T-helper 2 cell treated with Interferon-gamma antibody and Interleukin-4, amounts not matched to agents 5 μg/mL and 100 μg/mL, for 36 hours (primary cell): ENCODE data around the gene HSD17B8.

Source experiments
- DNase-seq: peaks from one replicate; pipeline ENCODE4 v3.0.0; 2021; ENCODE audit warnings: low spot score
- H3K27ac Mint-ChIP-seq: one replicate; pipeline ENCODE4 v1.8.0; 2021; ENCODE audit warnings: mild to moderate bottlenecking, mixed read lengths
- H3K27me3 Mint-ChIP-seq: one replicate; pipeline ENCODE4 v1.8.0; 2021; ENCODE audit warnings: low read depth, mixed read lengths
- H3K36me3 Mint-ChIP-seq: one replicate; pipeline ENCODE4 v1.8.0; 2021; ENCODE audit warnings: low read depth, mixed read lengths
- H3K4me1 Mint-ChIP-seq: one replicate; pipeline ENCODE4 v1.8.0; 2021; ENCODE audit warnings: low read depth, mixed read lengths
- H3K4me3 Mint-ChIP-seq: one replicate; pipeline ENCODE4 v1.8.0; 2022; ENCODE audit warnings: mild to moderate bottlenecking, moderate library complexity, mixed read lengths
- H3K9me3 Mint-ChIP-seq: one replicate; pipeline ENCODE4 v1.8.0; 2021; ENCODE audit warnings: mixed read lengths

HSD17B8 gene

DNA sequence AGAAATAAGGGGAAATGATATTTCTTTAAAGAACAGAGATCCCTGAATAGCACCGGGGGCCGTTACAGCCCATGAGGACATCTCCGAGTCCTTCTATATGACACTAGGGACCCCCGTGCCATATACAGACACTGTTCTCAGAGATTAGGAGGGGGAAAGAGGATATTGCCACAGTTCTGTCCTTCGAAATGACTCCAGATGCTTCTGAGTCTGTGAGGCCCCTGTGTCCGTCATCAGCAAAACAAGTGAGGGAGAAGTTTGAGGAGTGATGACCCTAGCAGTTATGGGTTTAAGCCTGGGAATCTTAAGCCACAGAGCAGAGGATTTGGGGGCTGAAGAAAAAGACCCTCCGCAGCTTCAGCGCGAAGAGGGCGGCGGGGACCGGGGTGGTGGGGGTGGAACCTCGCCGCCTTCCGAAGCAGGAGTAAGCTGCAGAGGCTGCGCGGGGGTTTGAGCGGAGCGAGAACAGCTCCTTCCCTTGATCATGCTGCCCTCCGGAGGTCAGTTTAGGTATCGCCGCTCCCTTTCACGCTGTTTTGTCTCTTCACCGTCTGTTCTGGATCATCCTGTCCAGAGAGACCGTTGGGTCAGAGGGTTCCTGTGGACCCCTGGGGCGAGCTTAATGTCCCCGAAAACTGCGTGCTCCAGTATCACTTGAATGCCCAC is 43.7 kb downstream of the HSD17B8 start:
- peaks cover 36% of the 10 kb centered on the region for H3K4me1 Mint-ChIP-seq
- no peaks in the 10 kb centered on the region for H3K9me3 Mint-ChIP-seq
- peak; percentile 85 for DNase-seq
- H3K27ac Mint-ChIP-seq: peak overlapping the region; percentile 90
- H3K36me3 Mint-ChIP-seq: peaks cover 24% of the 10 kb centered on the region
- H3K27me3 Mint-ChIP-seq: peaks cover 8% of the 10 kb centered on the region
- peak overlapping the region; percentile 95 for H3K4me3 Mint-ChIP-seq

DNA sequence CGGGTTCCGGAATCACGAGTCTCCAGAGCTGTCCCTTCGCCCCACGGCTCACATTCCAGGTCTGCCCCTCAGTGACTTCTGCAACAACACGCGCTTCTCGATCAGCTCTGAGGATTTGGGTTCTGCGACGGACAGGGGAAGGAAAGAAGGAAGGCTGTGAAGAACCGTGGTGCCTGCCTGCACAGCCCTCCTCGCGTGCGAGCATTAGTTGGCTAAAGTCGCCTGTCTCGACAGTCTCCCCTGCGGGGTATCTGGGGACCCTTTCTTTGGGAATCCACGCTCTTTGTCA is 44.1 kb downstream of the HSD17B8 start:
- Mint-ChIP-seq H3K27me3 (peaks cover 4% of the 10 kb centered on the region), H3K27ac (peak overlapping the region; percentile 90), H3K36me3 (peaks cover 24% of the 10 kb centered on the region), H3K4me1 (peaks cover 36% of the 10 kb centered on the region), H3K4me3 (peak overlapping the region; percentile 95), H3K9me3 (no peaks in the 10 kb centered on the region)
- no peak for DNase-seq

GRCh38 chr6:33248932-33249731 is 44.7 kb downstream of the HSD17B8 start:
- Mint-ChIP-seq H3K4me3 (peak overlapping the region; percentile 95), H3K27me3 (peaks cover 4% of the 10 kb centered on the region), H3K36me3 (peaks cover 24% of the 10 kb centered on the region), H3K27ac (peak overlapping the region; percentile 90), H3K4me1 (peaks cover 36% of the 10 kb centered on the region), H3K9me3 (no peaks in the 10 kb centered on the region)
- DNase-seq: peak; percentile 99

GRCh38 chr6:33249732-33250630 is 45.5 kb downstream of the HSD17B8 start:
- Mint-ChIP-seq H3K27ac (peak overlapping the region; percentile 90), H3K9me3 (no peaks in the 10 kb centered on the region), H3K4me3 (peak overlapping the region; percentile 95), H3K36me3 (peaks cover 25% of the 10 kb centered on the region), H3K4me1 (peaks cover 36% of the 10 kb centered on the region), H3K27me3 (peaks cover 4% of the 10 kb centered on the region)
- DNase-seq: peak; percentile 20

DNA sequence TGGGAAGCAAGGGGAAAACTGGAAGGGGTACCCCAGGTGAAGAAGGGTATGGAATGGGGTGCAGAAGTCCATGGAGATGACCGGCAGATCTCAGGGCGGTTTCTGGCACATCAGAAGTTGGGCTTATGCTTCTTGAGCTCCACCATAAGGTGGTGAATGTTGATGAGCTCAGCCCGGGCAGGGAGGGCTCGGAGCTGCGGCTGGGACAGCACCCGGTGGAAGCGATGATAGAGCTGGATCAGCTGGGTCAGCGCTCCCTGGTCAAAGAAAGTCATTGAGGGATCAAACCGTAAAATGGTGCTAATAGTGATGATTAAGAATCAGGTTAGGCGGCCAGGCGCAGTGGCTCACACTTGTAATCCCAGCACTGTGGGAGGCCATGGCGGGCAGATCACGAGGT is 46.3 kb downstream of the HSD17B8 start:
- H3K36me3 Mint-ChIP-seq: peaks cover 26% of the 10 kb centered on the region
- peak overlapping the region; percentile 95 for H3K4me3 Mint-ChIP-seq
- peaks cover 36% of the 10 kb centered on the region for H3K4me1 Mint-ChIP-seq
- no peak for DNase-seq
- H3K27me3 Mint-ChIP-seq: peaks cover 4% of the 10 kb centered on the region
- no peaks in the 10 kb centered on the region for H3K9me3 Mint-ChIP-seq
- peak overlapping the region; percentile 90 for H3K27ac Mint-ChIP-seq

DNA sequence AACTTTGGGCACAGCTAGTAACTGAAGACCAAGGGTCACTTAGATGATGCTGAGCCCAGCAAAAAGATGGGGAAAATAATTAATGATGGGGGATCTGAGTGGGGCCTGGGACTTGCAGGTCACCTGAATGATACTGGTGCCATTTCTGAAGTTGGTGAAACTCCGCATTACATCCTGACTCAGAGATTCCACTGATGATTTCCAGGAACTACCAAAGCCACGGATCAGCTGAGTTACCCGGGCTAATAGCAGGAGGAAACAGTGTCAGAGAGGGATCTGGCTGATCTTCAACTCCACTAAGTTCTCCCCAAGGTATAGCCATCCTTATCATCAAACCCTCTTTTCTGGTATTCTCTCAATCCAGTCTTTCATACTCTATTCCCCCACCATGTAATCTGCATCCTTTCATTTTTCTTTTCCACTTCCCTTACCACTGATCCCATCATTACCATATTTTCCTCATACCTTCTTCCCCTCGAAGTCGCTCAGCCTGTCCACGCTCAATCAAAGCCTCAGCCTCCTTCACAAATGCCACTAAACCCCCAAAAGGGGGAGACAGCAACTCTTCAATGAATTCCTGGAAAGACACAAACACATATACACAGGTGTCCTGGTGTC is 47.0 kb downstream of the HSD17B8 start:
- Mint-ChIP-seq H3K27ac (peak overlapping the region; percentile 76), H3K27me3 (peaks cover 3% of the 10 kb centered on the region), H3K4me3 (peak overlapping the region; percentile 40), H3K9me3 (no peaks in the 10 kb centered on the region), H3K4me1 (peaks cover 36% of the 10 kb centered on the region), H3K36me3 (peaks cover 29% of the 10 kb centered on the region)
- no peak for DNase-seq

DNA sequence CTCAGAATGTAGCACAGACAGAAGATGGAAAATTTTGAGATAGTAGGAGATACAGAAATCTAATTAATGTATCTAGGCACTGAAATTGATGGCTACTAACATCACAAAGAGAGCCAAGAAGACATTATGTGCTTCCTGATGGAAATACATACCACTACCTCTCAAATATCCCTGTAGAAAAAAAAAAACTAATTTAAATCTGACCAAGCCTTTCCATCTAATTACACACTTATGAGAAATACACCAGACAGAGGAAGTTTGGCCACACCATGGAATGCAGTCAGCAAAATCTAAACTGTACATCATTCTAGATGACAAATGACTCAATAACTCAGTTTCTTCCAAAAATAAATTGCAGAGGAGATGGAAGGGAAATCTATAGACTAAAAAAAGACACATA is 48.3 kb downstream of the HSD17B8 start:
- Mint-ChIP-seq H3K27ac (no peak overlapping the region), H3K9me3 (no peaks in the 10 kb centered on the region), H3K4me1 (peaks cover 36% of the 10 kb centered on the region), H3K4me3 (no peak overlapping the region), H3K36me3 (peaks cover 31% of the 10 kb centered on the region), H3K27me3 (no peaks in the 10 kb centered on the region)
- no peak for DNase-seq

GRCh38 chr6:33254591-33254990 is 50.1 kb downstream of the HSD17B8 start:
- H3K27ac Mint-ChIP-seq: no peak overlapping the region
- no peak overlapping the region for H3K4me3 Mint-ChIP-seq
- peaks cover 32% of the 10 kb centered on the region for H3K36me3 Mint-ChIP-seq
- H3K27me3 Mint-ChIP-seq: no peaks in the 10 kb centered on the region
- no peak for DNase-seq
- H3K4me1 Mint-ChIP-seq: peaks cover 24% of the 10 kb centered on the region
- H3K9me3 Mint-ChIP-seq: no peaks in the 10 kb centered on the region
